BE2C (cell line): Measurements from ENCODE around the gene ACER3.
"Not testable (repeated sequence)": the region's sequence is repeated elsewhere in the genome, so short reads cannot be mapped to it uniquely, and the experiment has no call there.

Experiments used
- DNase-seq: peaks from one replicate; pipeline ENCODE4 v3.0.0-alpha.2; 2020
- H3K27me3 ChIP-seq: fragments of 250-450 bp; sonication (Bioruptor Pico); 2 replicates; pipeline ENCODE4 v1.5.1; 2020; ENCODE audit warnings: mild to moderate bottlenecking
- H3K36me3 ChIP-seq: fragments of 250-450 bp; sonication (Bioruptor Pico); 2 replicates; pipeline ENCODE4 v1.5.1; 2020; ENCODE audit warnings: mild to moderate bottlenecking
- H3K4me1 ChIP-seq: fragments of 250-450 bp; sonication (Bioruptor Pico); 2 replicates; pipeline ENCODE4 v1.5.1; 2020
- H3K4me3 ChIP-seq: 2 replicates; pipeline ENCODE4 v1.5.1; 2011; ENCODE audit warnings: low read depth, low read length
- H3K9me3 ChIP-seq: fragments of 250-450 bp; sonication (Bioruptor Pico); 2 replicates; pipeline ENCODE4 v1.5.1; 2020
- TF ChIP-seq, protein P1 (sequence below): IDR thresholded peaks from 2 replicates; pipeline ENCODE4 v1.5.1; 2012; ENCODE audit warnings: mild to moderate bottlenecking, low read depth, low read length

Gene ACER3

DNA sequence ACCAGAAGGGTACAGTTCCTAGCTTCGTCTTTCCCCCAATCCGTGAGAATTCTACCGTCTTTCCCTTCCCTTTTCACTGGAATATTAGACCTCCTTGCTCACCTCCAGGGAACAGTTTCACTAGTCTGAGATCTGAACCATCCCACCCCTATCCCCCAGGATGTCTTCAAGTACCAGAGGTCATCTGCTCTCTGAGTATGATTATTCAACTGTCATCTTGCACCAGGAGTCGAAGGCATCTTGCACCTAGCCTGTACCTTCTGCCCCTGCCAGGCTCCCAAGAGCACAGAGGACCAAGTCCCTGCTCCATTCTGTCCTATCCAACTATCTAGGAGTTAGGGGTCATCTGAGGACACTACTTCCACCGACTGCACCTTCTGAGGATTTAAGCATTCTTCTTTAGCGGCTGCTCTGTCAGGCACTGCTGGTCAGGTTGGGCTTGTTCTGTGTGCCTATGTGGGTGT lies 804 bp downstream of the ACER3 start:
- Histone ChIP-seq H3K27me3 (no peaks in the 10 kb centered on the region), H3K4me3 (peak overlapping the region; percentile 82), H3K36me3 (no peaks in the 10 kb centered on the region), H3K4me1 (peaks cover 4% of the 10 kb centered on the region; the same call in 1 of the 2 replicates), H3K9me3 (no peaks in the 10 kb centered on the region)
- TF ChIP-seq, protein P1, sequence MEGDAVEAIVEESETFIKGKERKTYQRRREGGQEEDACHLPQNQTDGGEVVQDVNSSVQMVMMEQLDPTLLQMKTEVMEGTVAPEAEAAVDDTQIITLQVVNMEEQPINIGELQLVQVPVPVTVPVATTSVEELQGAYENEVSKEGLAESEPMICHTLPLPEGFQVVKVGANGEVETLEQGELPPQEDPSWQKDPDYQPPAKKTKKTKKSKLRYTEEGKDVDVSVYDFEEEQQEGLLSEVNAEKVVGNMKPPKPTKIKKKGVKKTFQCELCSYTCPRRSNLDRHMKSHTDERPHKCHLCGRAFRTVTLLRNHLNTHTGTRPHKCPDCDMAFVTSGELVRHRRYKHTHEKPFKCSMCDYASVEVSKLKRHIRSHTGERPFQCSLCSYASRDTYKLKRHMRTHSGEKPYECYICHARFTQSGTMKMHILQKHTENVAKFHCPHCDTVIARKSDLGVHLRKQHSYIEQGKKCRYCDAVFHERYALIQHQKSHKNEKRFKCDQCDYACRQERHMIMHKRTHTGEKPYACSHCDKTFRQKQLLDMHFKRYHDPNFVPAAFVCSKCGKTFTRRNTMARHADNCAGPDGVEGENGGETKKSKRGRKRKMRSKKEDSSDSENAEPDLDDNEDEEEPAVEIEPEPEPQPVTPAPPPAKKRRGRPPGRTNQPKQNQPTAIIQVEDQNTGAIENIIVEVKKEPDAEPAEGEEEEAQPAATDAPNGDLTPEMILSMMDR = no peak
- DNase-seq = no peak

DNA sequence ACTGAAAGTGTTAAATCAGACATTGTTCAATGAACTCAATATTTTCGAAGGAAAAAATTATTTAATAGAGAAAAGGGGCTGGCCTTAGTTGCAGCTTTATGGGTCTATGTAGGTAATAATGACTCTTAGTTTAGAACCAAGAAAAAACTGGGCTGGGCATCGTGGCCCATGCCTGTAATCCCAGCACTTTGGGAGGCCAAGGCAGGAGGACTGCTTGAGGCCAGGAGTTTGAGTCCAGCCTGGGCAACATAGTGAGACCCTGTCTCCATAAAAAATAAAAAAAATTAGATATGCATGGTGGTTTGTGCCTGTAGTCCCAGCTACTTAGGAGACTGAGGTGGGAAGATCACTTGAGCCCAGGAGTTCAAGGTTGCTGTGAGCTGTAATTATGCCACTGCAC lies 2.1 kb downstream of the ACER3 start:
- not testable (repeated sequence) for H3K36me3 ChIP-seq, H3K4me3 ChIP-seq, H3K9me3 ChIP-seq, DNase-seq, H3K4me1 ChIP-seq, H3K27me3 ChIP-seq

DNA sequence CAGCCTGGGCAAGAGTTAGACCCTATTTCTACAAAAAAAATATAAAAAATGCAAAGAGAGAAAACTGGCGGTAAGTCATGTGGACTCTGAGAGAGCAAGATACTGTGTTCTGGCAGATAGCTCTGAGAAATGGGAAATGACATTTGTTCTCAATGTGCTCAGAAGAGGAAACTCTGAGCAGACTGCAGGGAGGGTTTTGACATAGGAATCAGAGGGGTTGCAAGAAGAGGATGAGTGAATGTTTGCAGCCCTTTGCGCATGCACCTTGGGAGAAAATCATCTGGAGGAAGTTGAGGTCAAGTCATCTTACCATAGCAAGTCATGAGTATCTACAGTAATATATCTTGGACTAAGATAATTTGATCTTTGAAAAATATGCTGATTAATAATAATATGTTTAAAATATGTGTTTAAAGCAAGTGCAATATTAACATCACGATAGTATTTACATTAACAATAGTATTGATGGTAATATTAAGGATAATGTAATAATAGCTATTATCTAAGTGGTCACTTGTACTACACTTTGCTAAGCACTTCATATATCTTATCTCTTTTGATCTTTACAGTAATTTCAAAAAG lies 2.6 kb downstream of the ACER3 start:
- DNase-seq = no peak
- Histone ChIP-seq H3K4me3 (no peak overlapping the region), H3K27me3 (no peaks in the 10 kb centered on the region), H3K9me3 (no peaks in the 10 kb centered on the region), H3K36me3 (no peaks in the 10 kb centered on the region), H3K4me1 (peaks cover 4% of the 10 kb centered on the region; the same call in 1 of the 2 replicates)
- TF ChIP-seq, protein P1 = no peak

DNA sequence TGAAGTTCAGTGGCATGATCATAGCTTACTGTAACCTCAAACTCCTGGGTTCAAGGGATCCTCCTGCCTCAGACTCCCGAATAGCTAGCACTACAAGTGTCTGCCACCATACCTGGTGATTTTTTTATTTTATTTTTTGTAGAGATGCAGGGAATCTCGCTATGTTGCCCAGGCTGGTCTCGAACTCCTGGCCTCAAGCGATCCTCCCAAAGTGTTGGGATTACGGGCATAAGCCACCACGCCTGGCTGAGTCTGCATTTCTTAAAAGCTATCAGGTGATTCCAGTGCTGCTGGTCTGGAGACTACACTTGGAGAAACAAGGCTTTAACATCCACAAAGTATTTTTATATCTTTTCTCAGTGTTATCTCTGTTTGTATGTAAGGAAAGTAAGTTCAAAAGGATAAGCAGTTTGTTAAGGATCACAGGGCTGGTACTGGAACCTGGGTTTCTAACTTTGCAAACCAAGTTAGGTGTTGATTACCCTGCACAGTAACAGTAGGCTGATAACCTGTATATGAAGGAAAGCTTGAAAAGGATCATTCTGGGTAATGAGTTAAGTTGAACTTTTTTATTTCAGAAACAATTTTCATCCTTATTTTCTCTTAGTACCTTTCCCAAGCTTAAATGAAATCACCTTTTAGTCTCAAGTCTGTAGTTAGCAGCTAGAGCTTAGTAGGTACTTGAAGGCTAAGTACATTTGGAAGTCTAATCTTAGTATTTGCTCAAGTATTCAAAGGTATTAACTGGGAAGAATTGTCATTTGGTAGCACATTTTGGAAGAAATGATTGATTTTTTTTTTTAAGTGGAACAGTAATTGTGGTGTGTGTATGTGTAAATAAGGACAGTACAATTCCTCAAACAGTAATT lies 12.5 kb downstream of the ACER3 start:
- no peak for DNase-seq
- TF ChIP-seq, protein P1 = no peak

DNA sequence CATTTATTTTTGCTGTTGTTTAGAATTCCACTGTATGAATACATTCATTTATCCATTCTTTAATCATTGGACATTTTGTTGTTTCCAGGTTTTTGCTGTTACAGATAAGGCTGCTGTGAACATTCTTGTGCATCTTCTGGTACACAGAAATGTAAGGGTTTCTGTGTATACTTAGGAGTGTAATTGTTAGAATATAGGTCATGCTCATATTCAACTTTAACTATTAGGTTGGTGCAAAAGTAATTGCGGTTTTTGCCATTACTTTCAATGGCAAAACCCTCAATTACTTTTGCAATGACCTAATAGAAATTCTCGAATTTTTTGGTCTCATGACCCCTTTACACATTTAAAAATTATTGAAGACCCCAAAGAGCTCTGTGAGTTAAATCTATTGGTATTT lies 17.3 kb downstream of the ACER3 start:
- Histone ChIP-seq H3K9me3 (no peaks in the 10 kb centered on the region), H3K4me1 (0 out of 2 replicates have a peak, but pooled peaks cover 2% of the 10 kb centered on the region), H3K4me3 (no peak overlapping the region), H3K36me3 (no peaks in the 10 kb centered on the region), H3K27me3 (no peaks in the 10 kb centered on the region)
- DNase-seq = no peak
- TF ChIP-seq, protein P1 = no peak

More for the DNA sequence above, 12.5 kb downstream of the ACER3 start:
- Histone ChIP-seq H3K36me3 (no peaks in the 10 kb centered on the region), H3K9me3 (no peaks in the 10 kb centered on the region), H3K4me3 (no peak overlapping the region), H3K4me1 (0 out of 2 replicates have a peak, but pooled peaks cover 2% of the 10 kb centered on the region), H3K27me3 (no peaks in the 10 kb centered on the region)

DNA sequence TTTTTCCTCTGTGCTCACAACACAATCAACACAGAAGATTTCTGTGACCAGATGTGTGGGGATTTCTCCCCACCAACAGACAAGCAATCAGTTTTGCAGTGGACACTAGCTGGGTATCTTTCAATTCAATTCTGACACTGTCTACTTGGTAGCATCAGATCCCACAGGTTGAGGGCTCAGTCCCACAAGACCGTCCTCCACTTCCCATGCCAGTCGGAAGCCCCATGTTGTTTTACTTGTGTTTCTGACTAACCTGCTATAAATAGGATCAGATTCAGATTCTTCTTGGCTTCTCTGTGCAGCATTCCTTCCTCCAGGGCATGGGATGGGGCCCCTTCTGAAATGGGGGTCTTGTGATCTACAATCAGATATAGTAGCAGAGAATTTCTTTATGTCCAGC lies 19.6 kb downstream of the ACER3 start:
- no peaks in the 10 kb centered on the region for H3K4me1 ChIP-seq
- H3K9me3 ChIP-seq = no peaks in the 10 kb centered on the region
- TF ChIP-seq, protein P1 = no peak
- H3K4me3 ChIP-seq = no peak overlapping the region
- no peaks in the 10 kb centered on the region for H3K36me3 ChIP-seq
- DNase-seq = no peak
- no peaks in the 10 kb centered on the region for H3K27me3 ChIP-seq
